Activated CD8-positive, alpha-beta memory T cell treated with anti-CD3 and anti-CD28 coated beads for 48 hours (primary cell): ENCODE measurements around the gene SLC28A3.
A peak's percentile ranks its signal among the peaks of the same experiment; 100 is the strongest.
"Not testable (repeated sequence)": the region's sequence is repeated elsewhere in the genome, so short reads cannot be mapped to it uniquely, and the experiment has no call there.

Source experiments
- DNase-seq, 3 experiments: peaks; one replicate each; pipeline ENCODE4 v3.0.0-alpha.2; 2020; ENCODE audit warnings: low read depth in 2 of 3, low spot score in 2 of 3

SLC28A3 gene

DNA sequence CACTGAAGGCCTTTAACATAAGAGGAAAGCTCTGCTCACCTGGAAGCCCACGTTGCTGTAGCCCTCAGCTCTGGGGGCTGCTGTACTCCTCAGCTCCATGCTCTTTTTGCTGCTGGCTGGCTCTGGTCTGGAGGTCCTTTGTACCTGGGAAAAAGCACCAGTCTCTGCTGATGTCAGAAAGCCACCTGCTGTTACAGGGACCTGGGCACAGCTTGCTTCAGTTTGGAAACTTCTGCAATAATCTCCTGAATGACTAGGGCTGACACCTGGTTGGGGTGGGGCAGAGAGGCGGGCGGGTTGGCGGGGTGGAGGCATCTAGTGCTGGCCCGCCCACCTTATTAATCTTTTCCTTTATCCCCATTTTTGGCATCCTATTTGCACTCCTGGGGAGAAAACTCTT, at the start of gene SLC28A3:
TSS of gene SLC28A3 (minus strand) at position 224 of the 400 bp plus-strand sequence. CDS start at position 99, 125 bp downstream.
- DNase-seq: no peak

DNA sequence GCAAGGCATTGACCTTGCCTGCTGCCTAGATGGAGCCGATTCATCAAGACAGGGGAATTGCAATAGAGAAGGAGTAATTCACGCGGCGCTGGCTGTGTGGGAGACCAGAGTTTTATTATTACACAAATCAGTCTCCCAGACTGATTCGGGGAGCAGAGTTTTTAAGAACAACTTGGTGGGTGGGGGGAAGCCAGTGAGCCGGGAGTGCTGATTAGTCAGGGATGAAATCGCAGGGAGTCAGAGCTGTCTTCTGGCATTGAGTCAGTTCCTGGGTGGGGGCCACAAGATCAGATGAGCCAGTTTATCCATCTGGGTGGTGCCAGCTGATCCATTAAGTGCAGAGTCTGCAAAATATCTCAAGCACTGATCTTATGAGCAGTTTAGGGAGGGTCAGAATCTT, 49.7 kb upstream of the SLC28A3 start:
- DNase-seq: peak in 1 of 3 experiments; percentile 1

GRCh38 chr9:84387821-84388220, 47.3 kb upstream of the SLC28A3 start:
- DNase-seq: no peak

DNA sequence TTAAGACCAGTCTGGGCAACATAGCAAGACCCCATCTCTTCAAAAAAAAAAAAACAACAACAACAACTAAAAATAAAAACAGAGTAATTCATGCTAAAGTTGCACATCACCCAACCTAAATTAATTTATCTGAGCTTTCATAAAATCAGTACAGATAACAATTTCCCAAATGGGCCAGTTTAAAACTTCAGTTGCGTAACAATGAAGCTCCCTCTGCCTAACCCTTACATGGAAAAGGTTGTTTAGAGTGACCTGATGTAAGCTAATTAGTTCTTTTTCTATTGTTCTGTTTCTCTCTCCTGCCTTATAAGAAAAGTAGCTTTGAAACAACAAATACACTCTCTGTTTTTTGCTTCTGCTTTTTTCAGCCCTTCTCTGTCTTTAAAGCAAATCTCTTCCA, 46.2 kb upstream of the SLC28A3 start:
- DNase-seq: no peak

- DNase-seq: no peak
Measured at GRCh38 chr9:84385386-84386040, 45.0 kb upstream of the SLC28A3 start.

DNA sequence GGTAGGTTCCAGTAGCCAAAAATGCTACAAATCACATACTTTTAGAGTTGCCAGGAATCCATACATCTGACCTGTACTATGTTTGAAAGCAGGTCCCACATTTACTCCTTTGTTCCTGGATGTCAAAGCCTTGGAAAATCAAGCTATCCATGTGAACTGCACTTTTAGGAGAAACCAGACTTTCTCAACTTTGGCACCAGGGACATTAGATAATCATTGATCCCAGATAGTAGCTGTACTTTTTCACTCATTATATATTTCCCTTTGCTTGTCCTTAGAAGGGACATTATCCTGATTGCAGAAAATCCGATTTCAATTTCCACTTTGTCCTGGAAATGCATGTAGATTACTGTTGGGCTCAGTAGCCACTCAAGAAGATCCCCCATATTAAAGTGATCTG, 44.1 kb upstream of the SLC28A3 start:
- no peak for DNase-seq

GRCh38 chr9:84383178-84383577, 42.6 kb upstream of the SLC28A3 start:
- no peak for DNase-seq

DNA sequence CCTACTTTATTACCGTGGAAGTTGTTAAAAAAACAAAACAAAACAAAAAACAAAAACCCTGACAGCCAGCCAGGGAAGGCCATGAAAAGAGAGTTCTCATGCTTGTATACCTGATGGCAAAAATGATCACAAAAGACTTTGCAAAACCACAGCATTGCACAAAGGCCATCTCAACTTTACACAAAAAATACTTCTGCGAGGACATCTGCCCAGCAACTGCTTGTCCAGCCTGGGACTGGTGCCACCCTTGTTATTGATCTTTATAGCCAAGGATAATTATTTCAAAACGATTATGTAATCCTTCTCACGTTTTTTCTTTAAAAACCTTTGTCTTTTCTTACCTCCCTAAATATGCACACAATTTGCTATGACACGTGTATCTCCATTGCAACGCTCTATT, 42.2 kb upstream of the SLC28A3 start:
- no peak for DNase-seq

DNA sequence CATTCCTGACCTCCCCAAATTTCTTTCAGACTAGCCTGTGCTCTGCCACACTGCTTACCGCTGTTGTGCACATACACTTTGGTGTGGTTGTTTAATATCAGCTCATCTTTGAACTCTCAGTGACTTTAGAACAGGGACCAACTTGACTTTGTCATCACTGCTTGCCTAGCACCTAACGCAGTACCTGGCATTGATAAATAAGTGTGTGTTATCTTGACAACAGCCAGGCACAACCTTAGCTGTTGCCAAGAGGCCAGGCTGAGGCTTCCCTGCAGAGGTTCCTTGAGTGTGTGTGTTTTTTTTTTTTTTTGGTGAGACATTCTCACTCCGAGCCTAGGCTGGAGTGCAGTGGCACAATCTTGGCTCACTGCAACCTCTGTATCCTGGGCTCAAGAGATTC, 41.0 kb upstream of the SLC28A3 start:
- DNase-seq: no peak

DNA sequence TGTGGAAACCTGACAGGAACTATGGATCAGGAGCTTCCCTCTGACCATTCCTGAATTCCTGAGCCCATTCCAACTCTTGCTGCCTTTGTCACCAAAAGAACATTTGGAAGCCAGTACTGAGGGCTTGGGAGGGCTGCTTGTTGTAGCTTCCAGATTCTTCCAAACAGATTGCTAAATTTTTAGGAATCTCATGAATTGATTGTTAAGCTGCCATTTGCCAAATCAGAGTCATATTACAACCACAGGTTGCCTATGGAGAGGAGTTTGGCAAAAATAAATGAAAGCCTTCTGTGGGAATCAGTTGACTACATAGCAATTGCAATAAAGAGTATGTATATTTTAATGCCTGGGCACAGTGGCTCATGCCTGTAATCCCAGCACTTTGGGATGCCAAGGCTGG, 39.2 kb upstream of the SLC28A3 start:
- DNase-seq: no peak

GRCh38 chr9:84375954-84376353, 35.4 kb upstream of the SLC28A3 start:
- no peak for DNase-seq

DNA sequence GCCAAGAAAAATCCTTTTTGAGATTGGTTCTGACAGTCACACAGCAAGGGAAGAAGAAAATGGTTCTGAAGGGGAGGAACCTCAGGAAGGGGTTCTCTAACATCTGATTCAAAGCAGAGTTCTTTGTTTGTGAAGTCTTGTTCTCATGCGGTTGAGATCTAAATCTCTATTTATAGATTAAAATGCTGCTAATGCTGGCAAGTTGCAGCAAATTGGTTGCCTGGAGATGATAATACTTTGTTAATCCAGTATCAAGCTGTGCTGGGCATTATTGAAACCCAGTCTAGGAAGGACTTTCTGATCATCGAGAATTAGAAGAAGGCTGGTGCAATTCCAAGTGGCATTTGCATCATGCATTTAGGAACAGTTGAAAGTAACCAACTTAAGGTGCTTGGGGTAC, 34.0 kb upstream of the SLC28A3 start:
- no peak for DNase-seq

- no peak for DNase-seq
Measured at GRCh38 chr9:84374013-84374412, 33.5 kb upstream of the SLC28A3 start.

DNA sequence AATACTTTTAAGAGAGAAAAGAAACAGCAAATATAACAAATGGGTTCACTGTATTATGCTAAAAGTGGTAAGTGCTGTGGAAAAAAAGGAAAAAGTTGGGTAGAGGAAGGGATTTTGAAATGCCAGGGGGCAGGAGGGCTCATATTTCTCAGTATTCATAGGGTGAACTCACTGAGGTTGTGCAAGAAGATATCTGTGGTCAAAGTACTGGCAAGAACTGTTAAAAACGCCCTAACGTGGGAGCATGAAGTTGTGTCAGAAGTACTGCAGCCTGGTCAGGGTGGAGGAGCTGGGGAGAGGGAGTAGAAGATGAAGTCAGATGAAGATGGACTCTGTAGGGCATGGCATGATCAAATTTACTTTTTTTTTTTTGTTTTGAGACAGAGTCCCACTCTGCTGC, 31.2 kb upstream of the SLC28A3 start:
- no peak for DNase-seq

DNA sequence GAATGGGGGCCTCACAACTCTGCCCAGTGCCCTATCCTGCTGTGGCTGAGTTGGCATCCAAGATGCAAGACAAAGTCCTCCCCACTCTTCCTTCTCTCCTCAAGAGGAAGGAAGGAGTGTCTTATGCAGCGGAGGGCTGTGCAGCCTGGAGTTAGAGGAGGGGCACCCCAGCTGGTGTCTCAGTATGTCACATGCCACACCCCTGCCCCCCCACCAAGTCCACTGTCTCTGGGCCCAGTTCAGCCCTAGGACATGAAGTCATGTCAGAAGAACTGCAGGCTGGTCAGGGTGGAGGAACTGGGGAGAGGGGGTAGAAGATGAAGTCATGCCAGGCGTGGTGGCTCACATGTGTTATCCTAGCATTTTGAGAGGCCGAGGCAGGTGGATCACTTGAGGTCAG, 28.0 kb upstream of the SLC28A3 start:
- DNase-seq: no peak

DNA sequence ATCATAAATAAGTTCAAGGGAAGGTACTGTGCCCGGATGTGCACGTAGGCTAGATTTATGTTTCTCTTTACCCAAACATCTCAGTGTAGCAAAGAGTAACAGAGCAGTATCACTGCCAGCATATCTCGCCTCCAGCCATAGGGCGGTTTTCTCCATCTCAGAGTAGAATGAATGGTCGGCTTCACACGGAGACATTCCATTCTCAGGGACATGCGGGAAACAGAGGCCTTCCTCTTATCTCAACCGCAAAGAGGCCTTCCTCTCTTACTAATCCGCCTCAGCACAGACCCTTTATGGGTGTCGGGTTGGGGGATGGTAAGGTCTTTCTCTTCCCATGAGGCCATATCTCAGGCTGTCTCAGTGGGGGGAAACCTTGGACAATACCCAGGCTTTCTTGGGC, 27.2 kb upstream of the SLC28A3 start:
- not testable (repeated sequence) for DNase-seq

DNA sequence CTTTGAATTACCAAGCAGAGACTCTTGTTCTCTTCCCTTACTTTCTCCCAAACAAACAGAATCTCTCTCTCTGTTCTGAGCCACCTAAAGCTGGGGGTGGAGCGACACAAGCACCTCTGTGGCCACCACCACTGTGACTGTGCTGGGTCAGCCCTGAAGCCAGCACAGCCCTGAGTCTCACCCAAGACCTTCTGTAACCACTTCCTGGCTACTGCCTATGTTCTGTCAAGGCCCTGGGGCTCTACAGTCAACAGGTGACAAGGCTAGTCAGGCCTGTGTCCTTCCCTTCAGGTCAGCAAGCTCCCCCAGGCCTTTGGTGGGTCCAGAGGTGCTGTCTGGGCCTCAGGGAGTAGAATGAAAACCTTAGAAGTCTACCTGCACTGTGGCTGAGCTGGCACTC, 26.1 kb upstream of the SLC28A3 start:
- DNase-seq: no peak

- DNase-seq: not testable (repeated sequence)
Measured at GRCh38 chr9:84364894-84365490, 24.4 kb upstream of the SLC28A3 start.

DNA sequence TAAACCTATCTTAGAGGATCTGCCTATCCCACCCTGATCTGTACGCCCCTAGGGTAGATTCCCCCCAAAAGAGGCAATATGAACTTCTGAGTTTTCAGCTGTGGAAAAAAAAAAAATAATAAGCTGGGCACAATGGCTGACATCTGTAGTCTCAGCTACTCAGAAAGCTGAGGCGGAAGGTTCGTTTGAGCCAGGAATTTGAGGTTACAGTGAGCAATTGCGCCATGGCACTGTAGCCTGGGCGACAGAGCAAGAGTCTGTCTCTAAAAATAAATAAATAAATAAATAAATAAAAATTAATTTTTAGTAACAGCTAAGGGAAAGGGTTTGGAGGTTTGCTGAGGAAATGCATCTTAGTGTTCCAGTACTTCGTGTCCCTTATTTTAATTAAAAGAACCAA, 21.1 kb upstream of the SLC28A3 start:
- DNase-seq: no peak

DNA sequence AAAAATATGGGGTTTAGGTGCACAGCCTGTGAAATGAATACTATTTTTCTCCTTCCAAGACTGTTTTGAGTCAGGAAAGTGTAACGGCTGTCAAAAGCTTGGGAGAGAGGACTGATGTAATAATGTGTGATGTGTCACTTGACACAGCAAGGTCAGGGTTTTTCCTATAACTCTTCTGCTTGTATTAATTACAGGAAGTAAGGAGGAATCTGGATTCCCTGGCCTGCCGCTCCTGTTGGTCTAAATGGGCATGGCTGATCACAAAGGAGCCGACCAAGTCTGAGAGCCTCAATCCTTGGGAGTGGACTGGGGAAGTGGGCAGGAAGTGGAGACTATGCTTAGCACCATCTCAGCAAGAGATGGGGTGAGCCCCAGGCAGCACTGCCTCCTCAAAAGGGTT, 16.7 kb upstream of the SLC28A3 start:
- DNase-seq: no peak

DNA sequence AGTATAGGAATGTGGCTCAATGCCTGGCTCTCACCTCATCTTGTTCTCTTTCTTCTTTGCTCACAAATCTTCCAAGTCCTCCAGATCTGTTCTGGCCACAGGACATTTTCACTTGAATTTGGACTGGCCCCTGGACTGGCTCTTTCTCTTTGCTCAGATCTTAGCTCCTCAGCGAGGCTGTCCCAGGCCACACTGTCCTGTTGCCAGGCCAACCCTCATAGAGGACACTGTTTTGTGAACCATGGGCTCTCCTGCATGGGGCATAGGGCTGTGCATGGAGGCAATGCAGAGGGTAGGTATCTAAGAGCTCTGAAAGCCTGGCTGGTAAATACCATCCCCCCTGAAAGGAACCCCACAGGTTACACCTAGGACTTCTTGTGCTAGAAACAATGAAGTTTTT, 13.5 kb upstream of the SLC28A3 start:
- DNase-seq: no peak

- DNase-seq: no peak
Measured at GRCh38 chr9:84349671-84350070, 9.1 kb upstream of the SLC28A3 start.

GRCh38 chr9:84343111-84343521, 2.6 kb upstream of the SLC28A3 start:
- no peak for DNase-seq
